ENCODE data around the gene RHO. TPM values are rescaled to one million over a fixed set of nuclear protein-coding genes. Genes with fewer than 3 reads are reported as not detected.
A peak's percentile ranks its signal among the peaks of the same experiment; 100 is the strongest.

The RHO gene
- total and polyA plus RNA-seq, 2 donors (not counting 3 experiments of a cell fraction or from before 2014, with no cell fraction given): not detected

DNA sequence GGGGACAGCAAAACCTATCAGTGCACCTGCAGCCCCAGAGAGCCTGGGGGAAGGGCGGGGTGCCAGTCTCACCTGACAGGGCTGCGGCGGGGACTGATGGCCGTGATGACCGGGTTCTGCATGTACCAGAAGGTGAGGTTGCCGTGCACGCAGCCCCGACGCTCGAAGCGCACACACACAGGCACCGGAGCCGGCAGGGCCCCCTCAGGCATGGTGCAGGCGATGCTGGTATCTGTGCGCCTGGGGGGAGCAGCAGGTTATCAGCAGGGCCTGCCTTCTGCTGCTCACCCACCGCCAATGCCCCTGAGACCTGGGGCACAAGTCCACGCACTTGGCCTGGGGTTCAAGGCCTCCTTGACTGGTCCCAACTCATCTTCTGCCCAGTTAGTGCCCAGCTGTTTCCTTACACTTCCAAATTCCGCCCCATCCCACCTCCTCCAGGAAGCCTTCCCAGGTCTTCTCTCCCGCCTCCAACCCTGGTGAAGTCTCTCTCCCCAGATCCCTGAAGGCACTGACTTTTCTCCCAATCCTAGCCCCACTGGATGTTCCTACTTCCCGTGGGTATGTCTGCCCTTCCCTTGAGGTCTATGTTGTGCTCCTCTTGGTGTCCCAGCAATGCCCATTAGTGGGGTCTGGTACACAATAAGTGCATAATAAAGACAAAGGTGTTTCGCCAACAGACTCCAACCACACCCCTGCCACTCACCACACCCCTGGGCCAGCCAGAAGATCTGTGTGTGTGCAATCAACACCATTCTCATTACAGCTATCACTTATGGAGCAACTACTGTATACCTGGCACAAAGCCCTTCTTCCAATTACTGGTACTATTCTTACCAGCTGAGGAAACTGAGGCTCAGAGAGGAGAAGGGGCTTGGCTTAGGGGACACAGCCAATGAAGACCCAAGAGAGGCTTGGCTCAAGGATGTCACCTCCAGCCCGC is 43.4 kb downstream of the RHO start:
- POLR2A ChIA-PET: no interaction called here
- no peaks in the 10 kb centered on the region for H3K9me1 ChIP-seq (replicated peaks; ENCODE audit: control insufficient read depth, extremely low read depth, insufficient read depth, low read length)
- H3K9ac ChIP-seq (replicated peaks; ENCODE audit: extremely low read depth, insufficient read depth, low read length): no peak overlapping the region
- TF ChIP-seq POLR2AphosphoS5 (IDR thresholded peaks at IDR 0.05; ENCODE audit: insufficient read depth, low read depth, low read length) (peak; percentile 31), FOS (IDR thresholded peaks at IDR 0.05; ENCODE audit: borderline replicate concordance, insufficient read depth, low read length) (no peak), EZH2 (IDR thresholded peaks at IDR 0.05; ENCODE audit: borderline replicate concordance, low read depth, low read length, severe bottlenecking) (no peak), POLR2A (IDR thresholded peaks at IDR 0.05; ENCODE audit: low read depth, low read length) (peak; percentile 37), CTCF (IDR thresholded peaks at IDR 0.05; ENCODE audit: extremely low read depth in 1 of 2, insufficient read depth in 1 of 2, low read depth in 1 of 2, low read length in 2 of 2) (no peak), GATA2 (IDR thresholded peaks at IDR 0.05; ENCODE audit: insufficient read depth, insufficient read length, low read depth, low read length) (no peak)
- H3K4me1 ChIP-seq (ENCODE audit: control insufficient read depth, extremely low read depth, insufficient read depth, low read length): peaks cover 5% of the 10 kb centered on the region
- H3K27ac ChIP-seq (ENCODE audit: insufficient read depth, low read depth, low read length): no peak overlapping the region
- FAIRE-seq (no peak), DNase-seq (ENCODE audit: low read depth, low spot score) (no peak)
- no peak overlapping the region for H3K4me3 ChIP-seq (replicated peaks in 1 of 3; ENCODE audit: insufficient read depth in 1 of 3, low read depth in 1 of 3, low read length in 3 of 3)
- H2AFZ ChIP-seq (ENCODE audit: low read depth, low read length): no peak overlapping the region
- no peaks in the 10 kb centered on the region for H3K27me3 ChIP-seq (ENCODE audit: control insufficient read depth in 2 of 2, insufficient read depth in 2 of 2, low read length in 2 of 2)
- no peaks in the 10 kb centered on the region for H4K20me1 ChIP-seq (replicated peaks; ENCODE audit: control insufficient read depth, extremely low read depth, insufficient read depth, low read length)
- H3K9me3 ChIP-seq (replicated peaks; ENCODE audit: control insufficient read depth, insufficient read depth, low read length): no peaks in the 10 kb centered on the region
- H3K4me2 ChIP-seq (ENCODE audit: insufficient read depth, low read length): no peak overlapping the region
- H3K36me3 ChIP-seq (ENCODE audit: control insufficient read depth in 2 of 2, extremely low read depth in 1 of 2, insufficient read depth in 2 of 2, low read length in 2 of 2): peaks cover 43 to 81% of the 10 kb centered on the region in 2 experiments
- BruUV-seq (replicated peaks): no TSS peak
- dilution Hi-C loops (cut with MboI; ENCODE audit: extremely low pct_ligation_motif_present, low sequenced_read_pairs) (no loop called here), intact Hi-C loops (cut with micrococcal nuclease) (no loop called here)
- no peaks in the 10 kb centered on the region for H3K79me2 ChIP-seq (ENCODE audit: control insufficient read depth, insufficient read depth, low read length)
- CTCF ChIA-PET: interaction anchor here (0.7 kb wide), 1 partner anchor 82 kb away, joined by 3 read pairs; no protein-coding TSS in a partner anchor

Measured in endothelial cell of umbilical vein (primary cell).